Measurements from ENCODE around the gene CST9L.

DNA sequence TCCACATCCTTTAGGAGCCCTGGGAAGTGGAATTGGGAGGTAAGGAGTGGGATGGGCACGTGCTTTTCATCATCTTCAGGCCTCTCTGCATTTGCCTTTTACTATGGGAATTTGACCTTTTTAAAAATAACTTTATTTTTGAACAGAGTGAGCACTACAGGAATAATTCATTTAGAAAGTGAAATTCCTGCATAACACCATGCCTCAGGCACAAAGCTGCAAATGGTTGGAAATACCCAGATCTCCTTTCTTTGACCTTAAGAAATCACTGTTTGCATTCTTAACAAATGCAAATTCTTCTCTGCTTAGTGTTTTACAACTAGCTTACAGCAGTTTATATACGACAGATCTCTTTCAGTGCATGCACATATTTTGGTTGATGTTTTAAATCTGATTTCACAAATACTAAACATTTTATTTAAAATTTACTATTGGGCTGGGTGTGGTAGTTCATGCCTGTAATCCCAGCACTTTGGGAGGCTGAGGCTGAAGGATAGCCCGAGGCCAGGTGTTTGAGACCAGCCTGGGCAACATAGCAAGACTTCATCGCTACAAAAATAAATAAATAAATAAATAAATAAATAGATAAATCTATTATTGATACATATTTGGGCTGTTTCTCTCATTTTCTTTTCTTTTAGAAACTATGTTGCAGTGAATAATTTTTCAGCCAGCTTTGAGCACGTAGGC, 52.9 kb downstream of the CST9L start:
- TF ChIP-seq, protein P1, sequence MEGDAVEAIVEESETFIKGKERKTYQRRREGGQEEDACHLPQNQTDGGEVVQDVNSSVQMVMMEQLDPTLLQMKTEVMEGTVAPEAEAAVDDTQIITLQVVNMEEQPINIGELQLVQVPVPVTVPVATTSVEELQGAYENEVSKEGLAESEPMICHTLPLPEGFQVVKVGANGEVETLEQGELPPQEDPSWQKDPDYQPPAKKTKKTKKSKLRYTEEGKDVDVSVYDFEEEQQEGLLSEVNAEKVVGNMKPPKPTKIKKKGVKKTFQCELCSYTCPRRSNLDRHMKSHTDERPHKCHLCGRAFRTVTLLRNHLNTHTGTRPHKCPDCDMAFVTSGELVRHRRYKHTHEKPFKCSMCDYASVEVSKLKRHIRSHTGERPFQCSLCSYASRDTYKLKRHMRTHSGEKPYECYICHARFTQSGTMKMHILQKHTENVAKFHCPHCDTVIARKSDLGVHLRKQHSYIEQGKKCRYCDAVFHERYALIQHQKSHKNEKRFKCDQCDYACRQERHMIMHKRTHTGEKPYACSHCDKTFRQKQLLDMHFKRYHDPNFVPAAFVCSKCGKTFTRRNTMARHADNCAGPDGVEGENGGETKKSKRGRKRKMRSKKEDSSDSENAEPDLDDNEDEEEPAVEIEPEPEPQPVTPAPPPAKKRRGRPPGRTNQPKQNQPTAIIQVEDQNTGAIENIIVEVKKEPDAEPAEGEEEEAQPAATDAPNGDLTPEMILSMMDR (conservative IDR thresholded peaks at IDR 0.05): no peak
- no peak for TF ChIP-seq EZH2 (IDR thresholded peaks at IDR 0.05; ENCODE audit: low read depth)
